ENCODE data around the gene RPLP1. TPM values are rescaled to one million over a fixed set of nuclear protein-coding genes. Genes with fewer than 3 reads are reported as not detected.

The RPLP1 gene
- total RNA-seq, 1 experiment from 2014 or later = 1,651 TPM

GRCh38 chr15:69457304-69458280, 5.0 kb downstream of the RPLP1 start:
- DNase-seq = peak in 1 of 2 experiments; percentile 45
- Histone ChIP-seq H3K27me3 (ENCODE audit: insufficient read depth, low read depth) (no peaks in the 10 kb centered on the region), H3K9me3 (ENCODE audit: insufficient read depth, low read depth) (no peaks in the 10 kb centered on the region), H3K4me1 (replicated peaks; ENCODE audit: insufficient read depth) (peaks cover 19% of the 10 kb centered on the region), H3K27ac (peak overlapping the region; percentile 14; the same call in 1 of the 2 replicates), H2AFZ (no peak overlapping the region), H3K9me2 (ENCODE audit: insufficient read depth) (no peaks in the 10 kb centered on the region), H3K36me3 (ENCODE audit: low read depth) (peaks cover 30% of the 10 kb centered on the region), H3K4me2 (no peak overlapping the region), H3F3A (ENCODE audit: insufficient read depth, low read depth) (peaks cover 58% of the 10 kb centered on the region), H3K79me2 (ENCODE audit: low read depth) (peaks cover 40% of the 10 kb centered on the region), H3K4me3 (no peak overlapping the region), H4K20me1 (ENCODE audit: insufficient read depth) (peaks cover 42% of the 10 kb centered on the region)
- CTCF ChIA-PET = interaction anchor here (0.7 kb wide), 1 partner anchor 302 kb away, joined by 5 read pairs; no protein-coding TSS in a partner anchor
- TF ChIP-seq CTCF (conservative IDR thresholded peaks at IDR 0.05) = no peak
- TF ChIP-seq EZH2 (IDR thresholded peaks at IDR 0.05; ENCODE audit: low read depth) = no peak
- BruUV-seq (replicated peaks) = no TSS peak
- intact Hi-C loops (cut with micrococcal nuclease; ENCODE audit: unreplicated experiment) = no loop called here
- POLR2A ChIA-PET (ENCODE audit: unreplicated experiment) = no interaction called here

GRCh38 chr15:69459066-69459465, 6.4 kb downstream of the RPLP1 start:
- no peaks in the 10 kb centered on the region for H3K27me3 ChIP-seq (ENCODE audit: insufficient read depth, low read depth)
- H3K4me3 ChIP-seq = no peak overlapping the region
- peaks cover 27% of the 10 kb centered on the region for H3K4me1 ChIP-seq (replicated peaks; ENCODE audit: insufficient read depth)
- H3F3A ChIP-seq (ENCODE audit: insufficient read depth, low read depth) = peaks cover 51% of the 10 kb centered on the region
- peaks cover 31% of the 10 kb centered on the region for H4K20me1 ChIP-seq (ENCODE audit: insufficient read depth)
- peaks cover 26% of the 10 kb centered on the region for H3K79me2 ChIP-seq (ENCODE audit: low read depth)
- H3K9me2 ChIP-seq (ENCODE audit: insufficient read depth) = no peaks in the 10 kb centered on the region
- H3K27ac ChIP-seq = no peak overlapping the region
- intact Hi-C loops (cut with micrococcal nuclease; ENCODE audit: unreplicated experiment) = no loop called here
- ChIA-PET CTCF (no interaction called here), POLR2A (ENCODE audit: unreplicated experiment) (interaction anchor here (0.7 kb wide), 1 partner anchor 808 kb away, joined by 3 read pairs; no protein-coding TSS in a partner anchor)
- H3K4me2 ChIP-seq = no peak overlapping the region
- no peaks in the 10 kb centered on the region for H3K9me3 ChIP-seq (ENCODE audit: insufficient read depth, low read depth)
- BruUV-seq (replicated peaks) = no TSS peak
- H2AFZ ChIP-seq = no peak overlapping the region
- peaks cover 25% of the 10 kb centered on the region for H3K36me3 ChIP-seq (ENCODE audit: low read depth)
- no peak for TF ChIP-seq CTCF (conservative IDR thresholded peaks at IDR 0.05)
- no peak for TF ChIP-seq EZH2 (IDR thresholded peaks at IDR 0.05; ENCODE audit: low read depth)
- no peak for DNase-seq

- Histone ChIP-seq H3K4me3 (no peak overlapping the region), H4K20me1 (ENCODE audit: insufficient read depth) (peaks cover 16% of the 10 kb centered on the region; the same call in 1 of the 2 replicates), H3K27ac (no peak overlapping the region), H3K36me3 (ENCODE audit: low read depth) (peaks cover 11% of the 10 kb centered on the region), H3K27me3 (ENCODE audit: insufficient read depth, low read depth) (no peaks in the 10 kb centered on the region), H3K79me2 (ENCODE audit: low read depth) (peaks cover 12% of the 10 kb centered on the region), H3K9me2 (ENCODE audit: insufficient read depth) (no peaks in the 10 kb centered on the region), H2AFZ (no peak overlapping the region), H3F3A (ENCODE audit: insufficient read depth, low read depth) (peaks cover 37% of the 10 kb centered on the region), H3K4me2 (peak overlapping the region; percentile 1; the same call in 1 of the 2 replicates), H3K4me1 (replicated peaks; ENCODE audit: insufficient read depth) (peaks cover 19% of the 10 kb centered on the region), H3K9me3 (ENCODE audit: insufficient read depth, low read depth) (no peaks in the 10 kb centered on the region)
- no TSS peak for BruUV-seq (replicated peaks)
- ChIA-PET POLR2A (ENCODE audit: unreplicated experiment) (no interaction called here), CTCF (no interaction called here)
- TF ChIP-seq EZH2 (IDR thresholded peaks at IDR 0.05; ENCODE audit: low read depth) (no peak), CTCF (conservative IDR thresholded peaks at IDR 0.05) (no peak)
- DNase-seq = no peak
- intact Hi-C loops (cut with micrococcal nuclease; ENCODE audit: unreplicated experiment) = no loop called here
Measured at GRCh38 chr15:69460481-69460880, 7.9 kb downstream of the RPLP1 start.
